T1000 (cell line): ENCODE measurements around the gene OLFM2.
"Not testable (repeated sequence)": the region's sequence is repeated elsewhere in the genome, so short reads cannot be mapped to it uniquely, and the experiment has no call there.

Experiments
- DNase-seq: peaks from one replicate; lab custom pipeline; 2025; ENCODE audit warnings: mixed read lengths; lab: John Stamatoyannopoulos, UW

The OLFM2 gene

DNA sequence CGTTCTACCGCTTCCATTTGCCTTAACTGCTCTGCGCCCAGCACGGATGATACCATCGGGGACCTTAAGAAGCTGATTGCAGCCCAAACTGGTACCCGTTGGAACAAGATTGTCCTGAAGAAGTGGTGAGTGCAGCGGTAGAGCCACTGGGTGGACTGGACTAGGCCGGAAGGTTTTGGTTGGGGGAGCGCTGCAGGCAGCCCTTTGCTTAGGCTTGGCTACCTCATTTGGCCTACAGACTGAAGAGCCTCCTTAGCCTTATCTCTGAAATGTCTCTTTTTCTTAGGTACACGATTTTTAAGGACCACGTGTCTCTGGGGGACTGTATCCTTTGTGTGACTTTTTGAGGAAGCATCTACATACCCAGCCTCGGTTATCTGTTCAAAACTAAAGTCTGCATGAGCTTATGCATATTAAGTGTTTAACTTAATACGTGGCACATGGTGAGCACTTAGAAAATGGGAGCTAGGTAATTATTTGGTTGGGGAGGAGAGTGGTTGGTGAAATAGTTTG, 107.7 kb downstream of the OLFM2 start:
- no peak for DNase-seq

GRCh38 chr19:9827289-9828238, 108.8 kb downstream of the OLFM2 start, which contains the start of gene UBL5:
Gene UBL5 (plus strand): TSS chr19:9827918. CDS start chr19:9828338, 420 bp downstream.
- peak; percentile 41 for DNase-seq

DNA sequence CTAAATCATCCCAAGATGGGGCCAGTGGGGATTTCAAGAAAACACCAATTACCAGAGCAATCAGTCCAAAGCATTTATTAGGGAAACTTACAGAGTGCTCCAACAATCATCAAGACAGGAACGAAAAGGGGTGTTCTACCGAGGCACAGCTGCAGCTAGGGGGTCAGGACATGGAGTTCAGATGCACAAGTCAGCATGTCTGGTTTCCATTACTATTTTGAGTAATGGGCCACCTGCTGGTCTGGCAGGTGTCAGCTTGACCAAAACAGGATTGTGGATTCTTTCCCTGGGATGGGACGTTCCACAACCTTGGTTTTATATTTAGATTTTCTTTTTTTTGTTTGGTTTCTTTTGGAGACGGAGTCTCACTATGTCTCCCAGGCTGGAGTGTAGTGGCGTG, 112.5 kb downstream of the OLFM2 start:
- DNase-seq = no peak

- DNase-seq = not testable (repeated sequence)
Observed at GRCh38 chr19:9820034-9820433, 116.3 kb downstream of the OLFM2 start.

DNA sequence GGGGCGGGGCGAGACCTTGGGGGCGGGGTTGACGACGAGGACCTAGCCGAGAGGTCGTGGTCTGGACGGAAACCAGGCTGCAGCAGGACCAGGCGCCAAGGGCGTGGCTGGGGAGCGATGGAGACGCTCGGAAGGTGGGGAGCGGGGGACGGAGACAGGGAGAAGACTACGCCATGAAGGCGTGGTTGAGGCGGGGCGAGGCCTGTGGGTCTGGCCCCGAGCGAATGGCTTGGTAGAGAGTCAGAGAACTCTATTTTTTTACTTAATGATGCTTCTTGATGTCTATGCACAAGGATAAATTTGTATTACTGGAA, 116.8 kb downstream of the OLFM2 start:
- no peak for DNase-seq

DNA sequence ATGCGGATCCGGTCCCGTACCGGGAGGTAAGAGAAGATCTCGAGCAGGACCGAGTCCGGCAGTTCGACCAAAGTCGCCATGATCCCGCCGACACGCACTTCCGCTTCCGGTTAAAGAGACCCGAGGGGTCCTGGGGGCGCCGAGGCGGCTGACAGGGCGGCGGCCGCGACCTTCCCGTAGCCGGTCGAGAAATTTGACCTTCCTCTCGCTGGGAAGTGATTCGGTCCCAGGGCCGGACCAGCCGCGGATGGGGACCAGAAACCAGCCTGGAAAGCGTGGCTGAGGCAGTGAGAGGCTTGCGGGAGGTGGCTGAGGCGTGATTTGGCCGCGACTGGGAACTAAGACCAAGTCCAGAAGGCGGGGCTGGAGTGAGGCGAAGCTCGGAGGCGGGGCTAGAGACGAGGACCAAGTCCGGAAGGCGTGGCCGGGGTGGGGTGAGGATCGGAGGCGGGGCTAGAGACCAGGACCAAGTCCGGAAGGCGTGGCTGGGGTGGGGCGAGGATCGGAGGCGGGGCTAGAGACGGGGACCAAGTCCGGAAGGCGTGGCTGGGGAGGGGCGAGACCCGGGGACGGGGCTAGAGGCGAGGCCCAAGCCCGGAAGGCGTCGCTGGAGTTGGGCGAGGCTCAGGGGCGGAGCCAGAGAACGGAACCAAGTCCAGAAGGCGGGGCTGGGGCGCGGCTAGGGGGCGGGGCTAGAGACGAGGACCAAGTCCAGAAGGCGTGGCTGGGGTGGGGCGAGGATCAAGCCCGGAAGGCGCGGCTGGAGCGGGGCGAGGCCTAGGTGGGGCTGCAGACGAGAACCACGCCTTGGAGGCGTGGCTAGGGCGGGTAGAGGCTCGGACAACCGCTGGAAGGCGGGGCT, 117.3 kb downstream of the OLFM2 start, which contains the start of gene FBXL12:
Gene FBXL12 (minus strand): TSS at position 346 of the 862 bp plus-strand sequence. CDS start 266 bp downstream, at position 80.
- peak; percentile 100 for DNase-seq

DNA sequence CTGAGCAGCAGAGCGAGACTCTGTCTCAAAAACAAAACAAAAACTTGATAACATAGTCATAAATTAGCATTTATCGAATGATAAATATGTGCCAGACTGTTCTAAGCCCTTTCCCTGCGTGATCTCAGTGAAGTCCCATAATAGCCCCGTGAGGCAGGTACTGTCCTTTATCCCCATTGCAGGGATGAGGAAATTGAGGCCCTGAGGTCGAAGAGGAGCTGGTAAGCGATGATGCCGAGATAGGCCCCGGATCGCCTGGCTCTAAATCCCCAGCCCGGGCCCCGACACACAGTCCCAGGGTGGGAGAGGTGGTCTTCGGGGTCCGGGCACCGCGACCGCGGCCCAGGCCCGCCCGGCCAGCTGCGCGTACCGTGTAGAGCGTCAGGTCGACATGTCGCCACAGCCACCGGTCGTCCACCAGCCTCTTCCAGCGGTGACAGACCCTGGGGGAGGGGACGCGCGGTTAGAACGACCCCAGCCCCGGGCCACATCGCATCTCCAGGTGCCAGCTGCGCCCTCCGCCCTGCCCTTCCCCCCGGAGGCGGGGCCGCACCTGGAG, 118.1 kb downstream of the OLFM2 start:
- no peak for DNase-seq

DNA sequence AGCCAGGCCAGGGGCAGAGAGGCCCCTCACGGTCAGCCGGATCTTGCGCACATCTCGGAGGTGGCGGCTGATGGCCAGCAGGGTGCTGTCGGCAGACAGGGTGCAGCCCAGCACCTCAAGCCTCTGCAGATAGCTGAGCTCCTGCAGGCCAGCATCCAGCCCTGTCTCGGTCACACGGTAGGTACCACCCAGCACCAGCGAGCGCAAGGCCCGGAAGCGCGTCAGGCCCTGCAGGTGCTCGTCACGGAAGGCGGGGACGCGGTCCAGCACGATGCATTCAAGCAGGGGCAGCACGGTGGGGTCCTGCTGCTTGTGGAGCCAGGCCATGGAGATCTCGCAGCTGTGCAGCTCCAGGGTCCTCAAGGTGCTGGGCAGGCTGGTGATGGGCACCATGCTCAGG, 125.2 kb downstream of the OLFM2 start:
- no peak for DNase-seq

GRCh38 chr19:9808855-9809824, 127.2 kb downstream of the OLFM2 start:
- no peak for DNase-seq

DNA sequence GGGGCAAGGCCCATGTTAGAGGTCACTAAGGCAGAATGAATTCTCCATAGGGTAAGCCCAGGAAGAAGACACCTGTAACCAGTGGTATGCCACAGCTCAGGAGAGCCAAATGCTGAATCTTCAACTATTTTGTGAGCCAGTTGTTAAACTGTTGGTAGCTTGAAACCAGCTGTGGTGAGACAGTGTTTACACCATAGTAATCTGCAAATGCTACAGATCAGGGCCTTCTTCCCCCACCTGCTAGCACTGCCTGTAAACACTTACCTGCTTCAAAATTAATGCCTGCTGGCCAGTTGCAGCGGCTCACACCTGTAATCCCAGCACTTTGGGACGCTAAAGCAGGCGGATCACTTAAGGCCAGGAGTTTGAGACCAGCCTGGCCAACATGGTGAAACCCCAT, 129.5 kb downstream of the OLFM2 start:
- DNase-seq = no peak
